Peyer's patch (tissue), 4 donors: ENCODE results near the gene TMED7.

Source experiments
- CTCF ChIP-seq, 6 experiments: fragments of 450-650 bp in 4 of 6; fragments of 200-600 bp in 2 of 6; sonication (generic) in 1 of 6; IDR thresholded peaks; one replicate each; pipeline ENCODE4 v1.5.1; 2017 to 2019; ENCODE audit warnings: antibody characterized with exemption in 6 of 6, mild to moderate bottlenecking in 3 of 6, moderate library complexity in 1 of 6
- POLR2A ChIP-seq, 2 donors: fragments of 450-650 bp; IDR thresholded peaks; one replicate each; pipeline ENCODE4 v1.5.1; 2017; ENCODE audit warnings: antibody characterized with exemption in 2 of 2, mild to moderate bottlenecking in 2 of 2, moderate library complexity in 2 of 2

GRCh38 chr5:115579216-115579615 lies 46.6 kb downstream of the TMED7 start:
- TF ChIP-seq CTCF (IDR thresholded peaks at IDR 0.05), result no peak
- no peak for TF ChIP-seq POLR2A (IDR thresholded peaks at IDR 0.05)
